Keratinocyte (primary cell): ENCODE data around the gene NBPF3. TPM values are rescaled to one million over a fixed set of nuclear protein-coding genes. Genes with fewer than 3 reads are reported as not detected.

Source experiments
- DNase-seq: peaks from one replicate; pipeline ENCODE4 v3.0.0-alpha.2; 2011; ENCODE audit warnings: low read depth, missing footprints, low spot score
- FAIRE-seq: peaks from 2 replicates; lab custom pipeline; 2011; peaks lifted over from hg19 to GRCh38; lab: Jason Lieb, UNC
- H2AFZ ChIP-seq: 2 replicates; pipeline ENCODE4 v1.6.0; 2012; ENCODE audit warnings: low read length, control low read depth, inconsistent platforms; ENCODE audit not compliant: control insufficient read depth
- H3K27ac ChIP-seq: 2 replicates; pipeline ENCODE4 v1.5.1; 2011; ENCODE audit warnings: low read length; ENCODE audit not compliant: control insufficient read depth, insufficient read depth
- H3K27me3 ChIP-seq: 3 replicates; pipeline ENCODE4 v1.6.0; 2011; ENCODE audit warnings: low read length; ENCODE audit not compliant: control insufficient read depth, insufficient read depth; ENCODE audit errors: extremely low read depth
- H3K36me3 ChIP-seq, 2 experiments: 2 replicates in 1 of 2; 3 replicates in 1 of 2; pipeline ENCODE4 v1.5.1; 2011; ENCODE audit warnings: low read length in 2 of 2, mild to moderate bottlenecking in 1 of 2; ENCODE audit not compliant: control insufficient read depth in 2 of 2, insufficient read depth in 2 of 2; ENCODE audit errors: extremely low read depth in 1 of 2
- H3K4me1 ChIP-seq: 3 replicates; pipeline ENCODE4 v1.5.1; 2011; ENCODE audit warnings: low read length; ENCODE audit not compliant: control insufficient read depth, insufficient read depth; ENCODE audit errors: extremely low read depth
- H3K4me2 ChIP-seq: 3 replicates; pipeline ENCODE4 v1.6.0; 2011; ENCODE audit warnings: low read depth, low read length; ENCODE audit not compliant: control insufficient read depth, insufficient read depth; ENCODE audit errors: extremely low read depth
- H3K4me3 ChIP-seq, 3 experiments: fragments of 200-600 bp in 1 of 3; sonication (generic) in 1 of 3; 2 replicates in 2 of 3; 3 replicates in 1 of 3; pipeline ENCODE4 v1.5.1; 2011 to 2016; ENCODE audit warnings: low read length in 3 of 3, mild to moderate bottlenecking in 3 of 3, control low read depth in 2 of 3, inconsistent platforms in 1 of 3, low read depth in 1 of 3, mixed read lengths in 1 of 3, mixed run types in 1 of 3, moderate library complexity in 1 of 3; ENCODE audit not compliant: control insufficient read depth in 2 of 3, insufficient read depth in 2 of 3; ENCODE audit errors: extremely low read depth in 1 of 3
- H3K79me2 ChIP-seq: 2 replicates; pipeline ENCODE4 v1.6.0; 2012; ENCODE audit warnings: low read length; ENCODE audit not compliant: control insufficient read depth, insufficient read depth
- H3K9ac ChIP-seq: 3 replicates; pipeline ENCODE4 v1.6.0; 2011; ENCODE audit warnings: low read length; ENCODE audit not compliant: control insufficient read depth, insufficient read depth; ENCODE audit errors: extremely low read depth
- H3K9me1 ChIP-seq: 3 replicates; pipeline ENCODE4 v1.6.0; 2011; ENCODE audit warnings: low read length; ENCODE audit not compliant: control insufficient read depth, insufficient read depth; ENCODE audit errors: extremely low read depth
- H3K9me3 ChIP-seq: 2 replicates; pipeline ENCODE4 v1.5.1; 2012; ENCODE audit warnings: low read depth, low read length; ENCODE audit not compliant: control insufficient read depth
- H4K20me1 ChIP-seq: 3 replicates; pipeline ENCODE4 v1.6.0; 2011; ENCODE audit warnings: low read length; ENCODE audit not compliant: control insufficient read depth, insufficient read depth; ENCODE audit errors: extremely low read depth
- EZH2 ChIP-seq: IDR thresholded peaks from one replicate; pipeline ENCODE4 v1.6.1; 2012; ENCODE audit warnings: inconsistent platforms, mild to moderate bottlenecking, low read length, moderate library complexity
- dilution Hi-C: fragments of 300-500 bp; cut with MboI; formaldehyde crosslinking; loops from one replicate; pipeline ENCODE4 v1.7.0; 2020; ENCODE audit warnings: low sequenced_read_pairs; ENCODE audit not compliant: extremely low pct_ligation_motif_present
- polyA plus RNA-seq, 5 experiments: library from polyadenylated mRNA; depleted of rRNA in 3 of 5; stranded (reverse) in 3 of 5; stranded (forward) in 1 of 5; unstranded in 1 of 5; fragments of >200 nt; gene quantifications; 1 replicate in 1 of 5; 2 replicates in 3 of 5; 3 replicates in 1 of 5; pipeline versions ENCODE4 v1.2.1 to v1.2.3, GENCODE V29; 2011 to 2012; ENCODE audit warnings: missing spikeins in 2 of 5, low read depth in 1 of 5, low replicate concordance in 1 of 5
- TF ChIP-seq, protein P1 (sequence below), 3 experiments: IDR thresholded peaks in 1 of 3; conservative IDR thresholded peaks in 1 of 3; optimal IDR thresholded peaks in 1 of 3; 2 replicates in 2 of 3; 3 replicates in 1 of 3; pipeline versions ENCODE3 to v1.5.1; 2011; ENCODE audit warnings: low read length in 3 of 3, mild to moderate bottlenecking in 3 of 3, moderate library complexity in 2 of 3, control low read depth in 1 of 3, inconsistent platforms in 1 of 3; ENCODE audit not compliant: insufficient read depth in 2 of 3; ENCODE audit errors: extremely low read depth in 1 of 3

NBPF3 gene
- polyA plus RNA-seq, 1 donor (not counting 4 experiments of a cell fraction or from before 2014, with no cell fraction given): 6.8 TPM

DNA sequence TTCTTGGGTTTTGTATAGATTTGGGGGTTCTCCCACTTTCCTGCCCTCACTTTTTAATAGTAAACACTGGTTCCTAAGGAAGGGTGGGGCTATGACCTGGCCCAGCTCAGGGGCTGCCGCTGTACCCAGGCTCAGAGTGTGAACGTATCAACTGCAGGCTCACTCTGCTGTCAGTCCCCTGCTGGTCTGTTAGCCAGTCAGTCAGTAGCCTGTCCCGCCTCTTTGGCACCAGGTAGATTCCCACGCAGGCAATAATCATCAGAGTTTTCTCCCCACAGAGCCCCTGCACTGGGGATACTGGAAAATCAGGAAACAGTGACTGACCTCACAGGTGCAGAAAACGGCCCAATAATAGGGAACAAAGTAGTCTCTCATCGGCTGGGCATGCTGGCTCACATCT lies 54.3 kb downstream of the NBPF3 start:
- H3K9ac ChIP-seq: no peak overlapping the region
- TF ChIP-seq, protein P1, sequence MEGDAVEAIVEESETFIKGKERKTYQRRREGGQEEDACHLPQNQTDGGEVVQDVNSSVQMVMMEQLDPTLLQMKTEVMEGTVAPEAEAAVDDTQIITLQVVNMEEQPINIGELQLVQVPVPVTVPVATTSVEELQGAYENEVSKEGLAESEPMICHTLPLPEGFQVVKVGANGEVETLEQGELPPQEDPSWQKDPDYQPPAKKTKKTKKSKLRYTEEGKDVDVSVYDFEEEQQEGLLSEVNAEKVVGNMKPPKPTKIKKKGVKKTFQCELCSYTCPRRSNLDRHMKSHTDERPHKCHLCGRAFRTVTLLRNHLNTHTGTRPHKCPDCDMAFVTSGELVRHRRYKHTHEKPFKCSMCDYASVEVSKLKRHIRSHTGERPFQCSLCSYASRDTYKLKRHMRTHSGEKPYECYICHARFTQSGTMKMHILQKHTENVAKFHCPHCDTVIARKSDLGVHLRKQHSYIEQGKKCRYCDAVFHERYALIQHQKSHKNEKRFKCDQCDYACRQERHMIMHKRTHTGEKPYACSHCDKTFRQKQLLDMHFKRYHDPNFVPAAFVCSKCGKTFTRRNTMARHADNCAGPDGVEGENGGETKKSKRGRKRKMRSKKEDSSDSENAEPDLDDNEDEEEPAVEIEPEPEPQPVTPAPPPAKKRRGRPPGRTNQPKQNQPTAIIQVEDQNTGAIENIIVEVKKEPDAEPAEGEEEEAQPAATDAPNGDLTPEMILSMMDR (optimal IDR thresholded peaks at IDR 0.05 in 1 of 3, IDR thresholded peaks at IDR 0.05 in 1 of 3, conservative IDR thresholded peaks at IDR 0.05 in 1 of 3; ENCODE audit: extremely low read depth in 1 of 3, insufficient read depth in 2 of 3, low read length in 3 of 3): no peak
- no peak for TF ChIP-seq EZH2
- no peaks in the 10 kb centered on the region for H3K79me2 ChIP-seq
- no peak overlapping the region for H3K4me2 ChIP-seq
- H3K9me1 ChIP-seq: no peaks in the 10 kb centered on the region
- DNase-seq (no peak), FAIRE-seq (no peak)
- H3K9me3 ChIP-seq: peaks cover 2% of the 10 kb centered on the region
- H3K4me3 ChIP-seq: no peak overlapping the region
- H2AFZ ChIP-seq: no peak overlapping the region
- no peak overlapping the region for H3K27ac ChIP-seq
- dilution Hi-C loops: no loop called here
- H3K27me3 ChIP-seq: peaks cover 5% of the 10 kb centered on the region
- H4K20me1 ChIP-seq: no peaks in the 10 kb centered on the region
- no peaks in the 10 kb centered on the region for H3K4me1 ChIP-seq
- H3K36me3 ChIP-seq: no peaks in the 10 kb centered on the region

DNA sequence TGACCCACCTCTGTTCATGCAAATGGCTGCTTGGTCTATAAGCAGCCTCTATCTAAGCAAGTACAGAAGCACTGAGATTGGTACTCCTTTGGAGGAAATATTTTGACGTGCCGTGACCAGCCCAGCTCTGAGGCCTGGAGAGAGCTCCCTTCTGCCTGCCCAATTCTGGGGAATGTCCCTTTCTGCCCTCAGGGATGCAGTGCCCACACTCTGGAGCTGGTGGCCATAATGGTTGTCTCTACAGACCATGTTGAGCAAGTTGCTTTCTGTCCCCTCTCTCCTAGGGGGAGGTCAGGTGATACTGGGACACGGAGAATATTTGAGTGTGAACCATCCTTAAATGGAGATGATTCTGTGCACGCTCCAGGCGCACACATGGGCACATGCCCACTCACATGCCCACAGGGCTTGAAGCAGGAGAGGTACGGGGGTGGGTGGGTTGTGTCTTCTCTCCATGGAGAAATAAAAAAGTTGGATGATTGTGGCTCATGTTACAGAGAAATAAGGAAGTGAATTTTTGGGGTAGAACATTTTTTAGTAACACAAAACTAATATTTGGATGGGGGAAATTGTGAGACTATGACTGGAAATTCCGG lies 55.4 kb downstream of the NBPF3 start:
- FAIRE-seq: no peak
- TF ChIP-seq, protein P1 (optimal IDR thresholded peaks at IDR 0.05 in 1 of 3, IDR thresholded peaks at IDR 0.05 in 1 of 3, conservative IDR thresholded peaks at IDR 0.05 in 1 of 3; ENCODE audit: extremely low read depth in 1 of 3, insufficient read depth in 2 of 3, low read length in 3 of 3): no peak
- TF ChIP-seq EZH2: no peak

More for the DNA sequence above, 55.4 kb downstream of the NBPF3 start:
- dilution Hi-C loops: no loop called here
- H3K4me2 ChIP-seq: no peak overlapping the region
- no peaks in the 10 kb centered on the region for H3K4me1 ChIP-seq
- H3K9me3 ChIP-seq: peaks cover 2% of the 10 kb centered on the region
- no peaks in the 10 kb centered on the region for H4K20me1 ChIP-seq
- H2AFZ ChIP-seq: no peak overlapping the region
- H3K4me3 ChIP-seq: no peak overlapping the region
- no peak overlapping the region for H3K27ac ChIP-seq
- peaks cover 5% of the 10 kb centered on the region for H3K27me3 ChIP-seq
- H3K9ac ChIP-seq: no peak overlapping the region
- H3K9me1 ChIP-seq: no peaks in the 10 kb centered on the region
- no peaks in the 10 kb centered on the region for H3K36me3 ChIP-seq
- no peak for DNase-seq
- no peaks in the 10 kb centered on the region for H3K79me2 ChIP-seq
